Measurements from ENCODE around the gene UMPS. TPM values are rescaled to one million over a fixed set of nuclear protein-coding genes. Genes with fewer than 3 reads are reported as not detected.

UMPS gene
- total RNA-seq = 38.8 and 39.3 TPM in 2 replicates

- intact Hi-C loops (cut with micrococcal nuclease) = loop anchor here (1.0 to 5.0 kb wide), 2 partner anchors 865 to 1143 kb away; partner anchors contain the start of genes HACD2 and OSBPL11
These were observed at the start of gene UMPS for GRCh38 chr3:124730129-124730940. TSS of gene UMPS (plus strand) at chr3:124730452. CDS start at chr3:124730472, 20 bp downstream.

GRCh38 chr3:124680521-124680920 is 49.7 kb upstream of the UMPS start:
- intact Hi-C loops (cut with micrococcal nuclease) = no loop called here

- intact Hi-C loops (cut with micrococcal nuclease) = no loop called here
These were observed 48.0 kb upstream of the UMPS start for GRCh38 chr3:124682263-124682662.

- intact Hi-C loops (cut with micrococcal nuclease) = no loop called here
These were observed 45.8 kb upstream of the UMPS start for GRCh38 chr3:124684459-124684858.

GRCh38 chr3:124685067-124685466 is 45.2 kb upstream of the UMPS start:
- intact Hi-C loops (cut with micrococcal nuclease) = no loop called here

- intact Hi-C loops (cut with micrococcal nuclease) = no loop called here
These were observed 44.8 kb upstream of the UMPS start for GRCh38 chr3:124685481-124685880.

- intact Hi-C loops (cut with micrococcal nuclease) = no loop called here
These were observed 44.1 kb upstream of the UMPS start for GRCh38 chr3:124686028-124686670.

GRCh38 chr3:124688581-124689454 is 41.4 kb upstream of the UMPS start:
- intact Hi-C loops (cut with micrococcal nuclease) = loop anchor here (1.0 to 2.0 kb wide), 2 partner anchors 68 to 124 kb away; no protein-coding TSS in a partner anchor

- intact Hi-C loops (cut with micrococcal nuclease) = no loop called here
These were observed 38.7 kb upstream of the UMPS start for GRCh38 chr3:124691599-124691998.

- intact Hi-C loops (cut with micrococcal nuclease) = no loop called here
These were observed 35.8 kb upstream of the UMPS start for GRCh38 chr3:124694486-124694885.

GRCh38 chr3:124695369-124695768 is 34.9 kb upstream of the UMPS start:
- intact Hi-C loops (cut with micrococcal nuclease) = no loop called here

- intact Hi-C loops (cut with micrococcal nuclease) = no loop called here
These were observed 34.2 kb upstream of the UMPS start for GRCh38 chr3:124696006-124696405.

- intact Hi-C loops (cut with micrococcal nuclease) = no loop called here
These were observed 33.0 kb upstream of the UMPS start for GRCh38 chr3:124697302-124697701.

- intact Hi-C loops (cut with micrococcal nuclease) = no loop called here
These were observed 32.1 kb upstream of the UMPS start for GRCh38 chr3:124698030-124698770.

GRCh38 chr3:124699051-124699450 is 31.2 kb upstream of the UMPS start:
- intact Hi-C loops (cut with micrococcal nuclease) = no loop called here

- intact Hi-C loops (cut with micrococcal nuclease) = no loop called here
These were observed 30.4 kb upstream of the UMPS start for GRCh38 chr3:124699686-124700396.

- intact Hi-C loops (cut with micrococcal nuclease) = no loop called here
These were observed 29.2 kb upstream of the UMPS start for GRCh38 chr3:124700880-124701684.

GRCh38 chr3:124701687-124702086 is 28.6 kb upstream of the UMPS start:
- intact Hi-C loops (cut with micrococcal nuclease) = no loop called here

GRCh38 chr3:124702950-124703349 is 27.3 kb upstream of the UMPS start:
- intact Hi-C loops (cut with micrococcal nuclease) = no loop called here

All from T-helper 2 cell treated with Interferon-gamma antibody and Interleukin-4, amounts not matched to agents 100 ng/mL and 5 ng/mL, for 36 hours (primary cell).